ENCODE data around the gene MS4A1. TPM values are rescaled to one million over a fixed set of nuclear protein-coding genes. Genes with fewer than 3 reads are reported as not detected.

Gene MS4A1
- total and polyA plus RNA-seq, 2 experiments from 2014 or later, result 0.23 TPM; not detected in 1

DNA sequence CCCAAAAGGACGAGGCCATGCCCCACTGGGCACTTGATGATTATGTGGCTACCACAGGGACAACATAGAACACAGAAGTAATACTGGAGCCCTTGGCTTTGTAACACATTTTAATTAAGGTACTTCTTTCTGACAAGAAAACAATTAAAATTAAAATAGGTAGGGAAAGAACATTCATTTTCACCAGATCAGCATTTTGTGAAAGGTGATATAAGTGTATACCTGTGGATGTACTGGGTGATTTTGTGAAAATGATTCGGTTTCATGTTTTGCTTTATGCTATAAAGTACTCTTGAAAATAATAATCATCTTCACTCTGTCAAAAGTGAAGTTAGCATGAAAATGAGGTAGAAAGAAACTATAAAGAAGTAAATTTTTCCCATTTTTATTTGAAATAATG, 37.8 kb downstream of the MS4A1 start (continued):
- TF ChIP-seq EZH2phosphoT487 (IDR thresholded peaks at IDR 0.05; ENCODE audit: unreplicated experiment) (no peak), STAT1 (IDR thresholded peaks at IDR 0.05; ENCODE audit: unreplicated experiment) (no peak), NANOG (IDR thresholded peaks at IDR 0.05; ENCODE audit: borderline replicate concordance) (no peak), EZH2 (IDR thresholded peaks at IDR 0.05; ENCODE audit: low read depth, unreplicated experiment) (no peak), ZNF331 (CRISPR knock-in tag; IDR thresholded peaks at IDR 0.05; ENCODE audit: low read depth) (no peak), CREB1 (CRISPR knock-in tag; IDR thresholded peaks at IDR 0.05; ENCODE audit: low read depth) (no peak)
- TF ChIP-seq, protein P1, sequence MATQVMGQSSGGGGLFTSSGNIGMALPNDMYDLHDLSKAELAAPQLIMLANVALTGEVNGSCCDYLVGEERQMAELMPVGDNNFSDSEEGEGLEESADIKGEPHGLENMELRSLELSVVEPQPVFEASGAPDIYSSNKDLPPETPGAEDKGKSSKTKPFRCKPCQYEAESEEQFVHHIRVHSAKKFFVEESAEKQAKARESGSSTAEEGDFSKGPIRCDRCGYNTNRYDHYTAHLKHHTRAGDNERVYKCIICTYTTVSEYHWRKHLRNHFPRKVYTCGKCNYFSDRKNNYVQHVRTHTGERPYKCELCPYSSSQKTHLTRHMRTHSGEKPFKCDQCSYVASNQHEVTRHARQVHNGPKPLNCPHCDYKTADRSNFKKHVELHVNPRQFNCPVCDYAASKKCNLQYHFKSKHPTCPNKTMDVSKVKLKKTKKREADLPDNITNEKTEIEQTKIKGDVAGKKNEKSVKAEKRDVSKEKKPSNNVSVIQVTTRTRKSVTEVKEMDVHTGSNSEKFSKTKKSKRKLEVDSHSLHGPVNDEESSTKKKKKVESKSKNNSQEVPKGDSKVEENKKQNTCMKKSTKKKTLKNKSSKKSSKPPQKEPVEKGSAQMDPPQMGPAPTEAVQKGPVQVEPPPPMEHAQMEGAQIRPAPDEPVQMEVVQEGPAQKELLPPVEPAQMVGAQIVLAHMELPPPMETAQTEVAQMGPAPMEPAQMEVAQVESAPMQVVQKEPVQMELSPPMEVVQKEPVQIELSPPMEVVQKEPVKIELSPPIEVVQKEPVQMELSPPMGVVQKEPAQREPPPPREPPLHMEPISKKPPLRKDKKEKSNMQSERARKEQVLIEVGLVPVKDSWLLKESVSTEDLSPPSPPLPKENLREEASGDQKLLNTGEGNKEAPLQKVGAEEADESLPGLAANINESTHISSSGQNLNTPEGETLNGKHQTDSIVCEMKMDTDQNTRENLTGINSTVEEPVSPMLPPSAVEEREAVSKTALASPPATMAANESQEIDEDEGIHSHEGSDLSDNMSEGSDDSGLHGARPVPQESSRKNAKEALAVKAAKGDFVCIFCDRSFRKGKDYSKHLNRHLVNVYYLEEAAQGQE (IDR thresholded peaks at IDR 0.05; ENCODE audit: unreplicated experiment), result no peak
- TF ChIP-seq, protein P2, sequence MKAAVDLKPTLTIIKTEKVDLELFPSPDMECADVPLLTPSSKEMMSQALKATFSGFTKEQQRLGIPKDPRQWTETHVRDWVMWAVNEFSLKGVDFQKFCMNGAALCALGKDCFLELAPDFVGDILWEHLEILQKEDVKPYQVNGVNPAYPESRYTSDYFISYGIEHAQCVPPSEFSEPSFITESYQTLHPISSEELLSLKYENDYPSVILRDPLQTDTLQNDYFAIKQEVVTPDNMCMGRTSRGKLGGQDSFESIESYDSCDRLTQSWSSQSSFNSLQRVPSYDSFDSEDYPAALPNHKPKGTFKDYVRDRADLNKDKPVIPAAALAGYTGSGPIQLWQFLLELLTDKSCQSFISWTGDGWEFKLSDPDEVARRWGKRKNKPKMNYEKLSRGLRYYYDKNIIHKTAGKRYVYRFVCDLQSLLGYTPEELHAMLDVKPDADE (IDR thresholded peaks at IDR 0.05), result no peak

DNA sequence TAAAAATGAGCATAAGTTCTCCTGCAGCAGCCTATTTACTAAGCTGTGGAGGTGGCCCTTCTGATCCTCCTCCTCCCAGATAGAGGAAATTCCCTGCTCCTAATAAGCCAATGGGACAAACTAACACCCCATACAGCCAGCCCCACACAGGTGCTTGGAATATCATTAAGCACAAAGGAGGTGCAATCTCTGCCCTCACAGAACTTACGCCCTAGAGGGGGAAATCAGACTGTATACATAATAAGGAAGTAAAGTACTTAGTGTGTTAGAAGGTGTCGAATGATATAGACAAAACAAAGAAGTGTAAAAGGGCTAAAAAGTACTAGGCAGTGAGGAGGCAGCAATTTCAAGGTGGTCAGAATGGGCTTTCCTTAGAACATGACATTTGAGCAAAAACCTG, 42.8 kb downstream of the MS4A1 start:
- H3K27me3 Mint-ChIP-seq (ENCODE audit: insufficient read depth, low read depth, poor library complexity), result peaks cover 3% of the 10 kb centered on the region
- Histone ChIP-seq H3K27me3 (ENCODE audit: insufficient read depth) (no peaks in the 10 kb centered on the region), H3K36me3 (ENCODE audit: insufficient read depth) (no peaks in the 10 kb centered on the region), H2AFZ (no peak overlapping the region), H3K9me2 (ENCODE audit: insufficient read depth) (0 out of 2 replicates have a peak, but pooled peaks cover 13% of the 10 kb centered on the region), H3K79me2 (replicated peaks; ENCODE audit: insufficient read depth) (no peaks in the 10 kb centered on the region), H3K4me1 (ENCODE audit: insufficient read depth) (peaks cover 13% of the 10 kb centered on the region), H3K4me3 (no peak overlapping the region), H3K27ac (ENCODE audit: low read depth) (no peak overlapping the region), H4K20me1 (replicated peaks; ENCODE audit: insufficient read depth) (no peaks in the 10 kb centered on the region), H3K4me2 (no peak overlapping the region), H3F3A (replicated peaks; ENCODE audit: low read depth) (no peaks in the 10 kb centered on the region)
- ATAC-seq (no peak), DNase-seq (ENCODE audit: low spot score) (no peak)
- H3K27ac Mint-ChIP-seq, result no peak overlapping the region; the same call in 1 of the 2 replicates
- peaks cover 13% of the 10 kb centered on the region; the same call in 2 of the 3 replicates for H3K36me3 Mint-ChIP-seq (ENCODE audit: low read depth)
- peaks cover 44% of the 10 kb centered on the region for H3K4me1 Mint-ChIP-seq
- peaks cover 4% of the 10 kb centered on the region; the same call in 1 of the 3 replicates for H3K9me3 Mint-ChIP-seq
- H3K4me3 Mint-ChIP-seq, result no peak overlapping the region
- TF ChIP-seq, protein P3, sequence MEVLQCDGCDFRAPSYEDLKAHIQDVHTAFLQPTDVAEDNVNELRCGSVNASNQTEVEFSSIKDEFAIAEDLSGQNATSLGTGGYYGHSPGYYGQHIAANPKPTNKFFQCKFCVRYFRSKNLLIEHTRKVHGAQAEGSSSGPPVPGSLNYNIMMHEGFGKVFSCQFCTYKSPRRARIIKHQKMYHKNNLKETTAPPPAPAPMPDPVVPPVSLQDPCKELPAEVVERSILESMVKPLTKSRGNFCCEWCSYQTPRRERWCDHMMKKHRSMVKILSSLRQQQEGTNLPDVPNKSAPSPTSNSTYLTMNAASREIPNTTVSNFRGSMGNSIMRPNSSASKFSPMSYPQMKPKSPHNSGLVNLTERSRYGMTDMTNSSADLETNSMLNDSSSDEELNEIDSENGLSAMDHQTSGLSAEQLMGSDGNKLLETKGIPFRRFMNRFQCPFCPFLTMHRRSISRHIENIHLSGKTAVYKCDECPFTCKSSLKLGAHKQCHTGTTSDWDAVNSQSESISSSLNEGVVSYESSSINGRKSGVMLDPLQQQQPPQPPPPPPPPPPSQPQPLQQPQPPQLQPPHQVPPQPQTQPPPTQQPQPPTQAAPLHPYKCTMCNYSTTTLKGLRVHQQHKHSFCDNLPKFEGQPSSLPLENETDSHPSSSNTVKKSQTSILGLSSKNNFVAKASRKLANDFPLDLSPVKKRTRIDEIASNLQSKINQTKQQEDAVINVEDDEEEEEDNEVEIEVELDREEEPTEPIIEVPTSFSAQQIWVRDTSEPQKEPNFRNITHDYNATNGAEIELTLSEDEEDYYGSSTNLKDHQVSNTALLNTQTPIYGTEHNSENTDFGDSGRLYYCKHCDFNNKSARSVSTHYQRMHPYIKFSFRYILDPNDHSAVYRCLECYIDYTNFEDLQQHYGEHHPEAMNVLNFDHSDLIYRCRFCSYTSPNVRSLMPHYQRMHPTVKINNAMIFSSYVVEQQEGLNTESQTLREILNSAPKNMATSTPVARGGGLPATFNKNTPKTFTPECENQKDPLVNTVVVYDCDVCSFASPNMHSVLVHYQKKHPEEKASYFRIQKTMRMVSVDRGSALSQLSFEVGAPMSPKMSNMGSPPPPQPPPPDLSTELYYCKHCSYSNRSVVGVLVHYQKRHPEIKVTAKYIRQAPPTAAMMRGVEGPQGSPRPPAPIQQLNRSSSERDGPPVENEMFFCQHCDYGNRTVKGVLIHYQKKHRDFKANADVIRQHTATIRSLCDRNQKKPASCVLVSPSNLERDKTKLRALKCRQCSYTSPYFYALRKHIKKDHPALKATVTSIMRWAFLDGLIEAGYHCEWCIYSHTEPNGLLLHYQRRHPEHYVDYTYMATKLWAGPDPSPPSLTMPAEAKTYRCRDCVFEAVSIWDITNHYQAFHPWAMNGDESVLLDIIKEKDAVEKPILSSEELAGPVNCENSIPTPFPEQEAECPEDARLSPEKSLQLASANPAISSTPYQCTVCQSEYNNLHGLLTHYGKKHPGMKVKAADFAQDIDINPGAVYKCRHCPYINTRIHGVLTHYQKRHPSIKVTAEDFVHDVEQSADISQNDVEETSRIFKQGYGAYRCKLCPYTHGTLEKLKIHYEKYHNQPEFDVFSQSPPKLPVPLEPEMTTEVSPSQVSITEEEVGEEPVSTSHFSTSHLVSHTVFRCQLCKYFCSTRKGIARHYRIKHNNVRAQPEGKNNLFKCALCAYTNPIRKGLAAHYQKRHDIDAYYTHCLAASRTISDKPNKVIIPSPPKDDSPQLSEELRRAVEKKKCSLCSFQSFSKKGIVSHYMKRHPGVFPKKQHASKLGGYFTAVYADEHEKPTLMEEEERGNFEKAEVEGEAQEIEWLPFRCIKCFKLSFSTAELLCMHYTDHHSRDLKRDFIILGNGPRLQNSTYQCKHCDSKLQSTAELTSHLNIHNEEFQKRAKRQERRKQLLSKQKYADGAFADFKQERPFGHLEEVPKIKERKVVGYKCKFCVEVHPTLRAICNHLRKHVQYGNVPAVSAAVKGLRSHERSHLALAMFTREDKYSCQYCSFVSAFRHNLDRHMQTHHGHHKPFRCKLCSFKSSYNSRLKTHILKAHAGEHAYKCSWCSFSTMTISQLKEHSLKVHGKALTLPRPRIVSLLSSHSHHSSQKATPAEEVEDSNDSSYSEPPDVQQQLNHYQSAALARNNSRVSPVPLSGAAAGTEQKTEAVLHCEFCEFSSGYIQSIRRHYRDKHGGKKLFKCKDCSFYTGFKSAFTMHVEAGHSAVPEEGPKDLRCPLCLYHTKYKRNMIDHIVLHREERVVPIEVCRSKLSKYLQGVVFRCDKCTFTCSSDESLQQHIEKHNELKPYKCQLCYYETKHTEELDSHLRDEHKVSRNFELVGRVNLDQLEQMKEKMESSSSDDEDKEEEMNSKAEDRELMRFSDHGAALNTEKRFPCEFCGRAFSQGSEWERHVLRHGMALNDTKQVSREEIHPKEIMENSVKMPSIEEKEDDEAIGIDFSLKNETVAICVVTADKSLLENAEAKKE (CRISPR knock-in tag; IDR thresholded peaks at IDR 0.05), result no peak
- TF ChIP-seq POLR2AphosphoS5 (IDR thresholded peaks at IDR 0.05; ENCODE audit: low read depth) (no peak), EZH2 (IDR thresholded peaks at IDR 0.05; ENCODE audit: low read depth, unreplicated experiment) (no peak), CREB1 (CRISPR knock-in tag; IDR thresholded peaks at IDR 0.05; ENCODE audit: low read depth) (no peak), EZH2phosphoT487 (IDR thresholded peaks at IDR 0.05; ENCODE audit: unreplicated experiment) (no peak)
- TF ChIP-seq, protein P2 (IDR thresholded peaks at IDR 0.05), result no peak
- TF ChIP-seq, protein P4, sequence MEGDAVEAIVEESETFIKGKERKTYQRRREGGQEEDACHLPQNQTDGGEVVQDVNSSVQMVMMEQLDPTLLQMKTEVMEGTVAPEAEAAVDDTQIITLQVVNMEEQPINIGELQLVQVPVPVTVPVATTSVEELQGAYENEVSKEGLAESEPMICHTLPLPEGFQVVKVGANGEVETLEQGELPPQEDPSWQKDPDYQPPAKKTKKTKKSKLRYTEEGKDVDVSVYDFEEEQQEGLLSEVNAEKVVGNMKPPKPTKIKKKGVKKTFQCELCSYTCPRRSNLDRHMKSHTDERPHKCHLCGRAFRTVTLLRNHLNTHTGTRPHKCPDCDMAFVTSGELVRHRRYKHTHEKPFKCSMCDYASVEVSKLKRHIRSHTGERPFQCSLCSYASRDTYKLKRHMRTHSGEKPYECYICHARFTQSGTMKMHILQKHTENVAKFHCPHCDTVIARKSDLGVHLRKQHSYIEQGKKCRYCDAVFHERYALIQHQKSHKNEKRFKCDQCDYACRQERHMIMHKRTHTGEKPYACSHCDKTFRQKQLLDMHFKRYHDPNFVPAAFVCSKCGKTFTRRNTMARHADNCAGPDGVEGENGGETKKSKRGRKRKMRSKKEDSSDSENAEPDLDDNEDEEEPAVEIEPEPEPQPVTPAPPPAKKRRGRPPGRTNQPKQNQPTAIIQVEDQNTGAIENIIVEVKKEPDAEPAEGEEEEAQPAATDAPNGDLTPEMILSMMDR (conservative IDR thresholded peaks at IDR 0.05; ENCODE audit: low read depth in 2 of 2), result no peak

Data from GM23338 (cell line).